Loucy (cell line): Measurements from ENCODE around the gene FKBP8.

Experiments
- H2AFZ ChIP-seq: fragments of 200-600 bp; sonication (generic); 2 replicates; pipeline ENCODE4 v1.6.0; 2016; ENCODE audit warnings: antibody characterized with exemption, mild to moderate bottlenecking, low read length, moderate library complexity
- H3F3A ChIP-seq: fragments of 200-600 bp; 2 replicates; pipeline ENCODE4 v1.6.0; 2016; ENCODE audit warnings: antibody characterized with exemption, low read depth, mild to moderate bottlenecking
- H3K27me3 ChIP-seq: fragments of 200-600 bp; sonication (generic); 2 replicates; pipeline ENCODE4 v1.6.1; 2014; ENCODE audit warnings: low read length, mild to moderate bottlenecking; ENCODE audit not compliant: insufficient read depth, poor library complexity, severe bottlenecking
- H3K36me3 ChIP-seq: fragments of 200-600 bp; sonication (generic); 2 replicates; pipeline ENCODE4 v1.6.1; 2016; ENCODE audit warnings: low read length; ENCODE audit not compliant: insufficient read depth
- H3K4me1 ChIP-seq: fragments of 200-600 bp; sonication (generic); 2 replicates; pipeline ENCODE4 v1.5.1; 2014; ENCODE audit warnings: low read length, mild to moderate bottlenecking; ENCODE audit not compliant: insufficient read depth, poor library complexity, severe bottlenecking
- H3K4me2 ChIP-seq: fragments of 200-600 bp; sonication (generic); 2 replicates; pipeline ENCODE4 v1.6.0; 2014; ENCODE audit warnings: antibody characterized with exemption, low read length, low read depth, mild to moderate bottlenecking; ENCODE audit not compliant: poor library complexity, severe bottlenecking
- H3K4me3 ChIP-seq: fragments of 200-600 bp; sonication (generic); 2 replicates; pipeline ENCODE4 v1.5.1; 2014; ENCODE audit warnings: low read length, mild to moderate bottlenecking, mixed read lengths; ENCODE audit not compliant: poor library complexity, severe bottlenecking
- H3K79me2 ChIP-seq: fragments of 200-600 bp; sonication (generic); 2 replicates; pipeline ENCODE4 v1.6.1; 2014; ENCODE audit warnings: low read length; ENCODE audit not compliant: insufficient read depth
- H3K9ac ChIP-seq: fragments of 200-600 bp; sonication (generic); 2 replicates; pipeline ENCODE4 v1.6.0; 2014; ENCODE audit warnings: mild to moderate bottlenecking, low read depth, low read length, moderate library complexity; ENCODE audit not compliant: poor library complexity, severe bottlenecking
- H3K9me2 ChIP-seq: fragments of 200-600 bp; sonication (generic); replicated peaks from 2 replicates; pipeline ENCODE4 v1.6.1; 2016; ENCODE audit warnings: low read depth, low read length, mixed read lengths
- H3K9me3 ChIP-seq: fragments of 200-600 bp; sonication (generic); 2 replicates; pipeline ENCODE4 v1.6.1; 2014; ENCODE audit warnings: mild to moderate bottlenecking, antibody characterized with exemption, low read length, low read depth; ENCODE audit not compliant: insufficient read depth
- H4K20me1 ChIP-seq: fragments of 200-600 bp; sonication (generic); 2 replicates; pipeline ENCODE4 v1.6.0; 2014; ENCODE audit warnings: antibody characterized with exemption, low read length, mild to moderate bottlenecking; ENCODE audit not compliant: insufficient read depth, poor library complexity, severe bottlenecking
- CTCF ChIP-seq: fragments of 200-600 bp; sonication (generic); conservative IDR thresholded peaks from 2 replicates; pipeline ENCODE4 v1.5.1; 2014; ENCODE audit warnings: mild to moderate bottlenecking, antibody characterized with exemption, low read length
- EZH2phosphoT487 ChIP-seq: fragments of 200-600 bp; IDR thresholded peaks from 2 replicates; pipeline ENCODE4 v1.6.1; 2018; ENCODE audit warnings: antibody characterized with exemption, mild to moderate bottlenecking, moderate library complexity, borderline replicate concordance

The FKBP8 gene

GRCh38 chr19:18493440-18494266 is 49.7 kb downstream of the FKBP8 start:
- Histone ChIP-seq H4K20me1 (peaks cover 57% of the 10 kb centered on the region), H3K36me3 (no peaks in the 10 kb centered on the region), H3K9ac (no peak overlapping the region), H3F3A (peaks cover 2% of the 10 kb centered on the region; the same call in 1 of the 2 replicates), H3K9me2 (no peaks in the 10 kb centered on the region), H3K4me1 (peaks cover 31% of the 10 kb centered on the region), H3K27me3 (no peaks in the 10 kb centered on the region), H3K9me3 (no peaks in the 10 kb centered on the region), H3K4me2 (no peak overlapping the region), H3K4me3 (no peak overlapping the region), H3K79me2 (peaks cover 96% of the 10 kb centered on the region), H2AFZ (no peak overlapping the region)
- TF ChIP-seq CTCF (no peak), EZH2phosphoT487 (no peak)

GRCh38 chr19:18491995-18492953 is 51.1 kb downstream of the FKBP8 start:
- Histone ChIP-seq H2AFZ (no peak overlapping the region), H3K79me2 (peaks cover 96% of the 10 kb centered on the region), H3K36me3 (no peaks in the 10 kb centered on the region), H3K9ac (no peak overlapping the region), H3K9me3 (no peaks in the 10 kb centered on the region), H3K9me2 (no peaks in the 10 kb centered on the region), H3F3A (peaks cover 2% of the 10 kb centered on the region; the same call in 1 of the 2 replicates), H3K4me1 (peaks cover 35% of the 10 kb centered on the region), H3K27me3 (no peaks in the 10 kb centered on the region), H4K20me1 (peaks cover 63% of the 10 kb centered on the region), H3K4me3 (no peak overlapping the region), H3K4me2 (no peak overlapping the region)
- no peak for TF ChIP-seq EZH2phosphoT487
- TF ChIP-seq CTCF, result no peak

- no peaks in the 10 kb centered on the region for H3K27me3 ChIP-seq
- H3K9me2 ChIP-seq, result no peaks in the 10 kb centered on the region
- H3K36me3 ChIP-seq, result no peaks in the 10 kb centered on the region
- H2AFZ ChIP-seq, result no peak overlapping the region
- peaks cover 58% of the 10 kb centered on the region for H4K20me1 ChIP-seq
- no peaks in the 10 kb centered on the region for H3K9me3 ChIP-seq
- no peaks in the 10 kb centered on the region for H3F3A ChIP-seq
- H3K4me2 ChIP-seq, result no peak overlapping the region
- H3K9ac ChIP-seq, result no peak overlapping the region
- no peak overlapping the region for H3K4me3 ChIP-seq
- no peak for TF ChIP-seq EZH2phosphoT487
- no peak for TF ChIP-seq CTCF
- H3K4me1 ChIP-seq, result peaks cover 21% of the 10 kb centered on the region
- H3K79me2 ChIP-seq, result peaks cover 95% of the 10 kb centered on the region
These were observed 52.6 kb downstream of the FKBP8 start for GRCh38 chr19:18490728-18491127.
